AG10803 (cell line): ENCODE results near the gene UBAP2L.

ENCODE experiments used
- DNase-seq: peaks from one replicate; pipeline ENCODE4 v3.0.0; 2010; ENCODE audit warnings: low read depth
- H3K4me3 ChIP-seq: 2 replicates; pipeline ENCODE4 v1.5.1; 2011; ENCODE audit warnings: mild to moderate bottlenecking, low read length, control low read depth
- TF ChIP-seq, protein P1 (sequence below): conservative IDR thresholded peaks from 2 replicates; pipeline ENCODE4 v1.5.1; 2011; ENCODE audit warnings: mild to moderate bottlenecking, low read length, control low read depth, inconsistent platforms

Gene UBAP2L

DNA sequence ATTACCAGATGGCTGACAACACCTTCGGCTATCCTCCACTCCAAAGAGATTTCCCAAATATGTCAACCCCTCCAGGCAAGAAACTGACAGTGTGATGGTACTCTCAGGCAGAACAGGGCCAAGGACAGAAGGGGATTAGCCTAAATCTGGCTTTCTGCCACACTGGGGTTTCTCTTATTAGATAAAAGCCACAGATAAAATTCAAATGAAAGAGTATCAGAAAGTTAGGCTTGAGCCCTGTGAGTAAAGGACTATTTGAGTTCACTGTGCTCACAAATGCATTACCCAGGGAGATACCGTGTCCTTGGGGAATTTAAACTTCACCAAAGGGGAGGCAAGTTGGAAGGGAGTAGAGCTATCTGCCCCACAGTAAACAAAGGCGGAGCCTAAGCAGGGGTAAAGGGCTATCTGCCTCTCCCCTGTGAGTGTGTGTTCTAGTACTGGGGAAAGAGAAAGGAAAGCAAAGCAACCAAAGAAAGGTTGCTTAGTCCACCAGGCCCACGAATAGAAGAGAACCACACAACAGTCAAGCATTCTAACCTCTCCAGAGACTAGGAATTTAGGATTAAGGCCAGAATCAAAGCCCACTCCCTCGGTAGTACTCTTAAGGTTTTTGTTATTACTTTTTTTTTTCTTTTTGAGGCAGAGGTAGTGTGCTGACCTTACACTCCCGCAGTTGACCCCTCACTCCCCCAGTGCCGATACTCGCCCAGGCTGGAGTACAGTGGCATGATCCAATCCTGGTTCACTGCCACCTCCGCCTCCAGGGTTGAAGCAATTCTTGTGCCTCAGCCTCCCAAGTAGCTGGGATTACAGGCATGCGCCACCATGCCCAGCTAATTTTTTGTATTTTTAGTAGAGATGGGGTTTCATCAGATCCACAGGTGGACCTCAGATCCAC is 41.6 kb upstream of the UBAP2L start:
- H3K4me3 ChIP-seq = no peak overlapping the region
- TF ChIP-seq, protein P1, sequence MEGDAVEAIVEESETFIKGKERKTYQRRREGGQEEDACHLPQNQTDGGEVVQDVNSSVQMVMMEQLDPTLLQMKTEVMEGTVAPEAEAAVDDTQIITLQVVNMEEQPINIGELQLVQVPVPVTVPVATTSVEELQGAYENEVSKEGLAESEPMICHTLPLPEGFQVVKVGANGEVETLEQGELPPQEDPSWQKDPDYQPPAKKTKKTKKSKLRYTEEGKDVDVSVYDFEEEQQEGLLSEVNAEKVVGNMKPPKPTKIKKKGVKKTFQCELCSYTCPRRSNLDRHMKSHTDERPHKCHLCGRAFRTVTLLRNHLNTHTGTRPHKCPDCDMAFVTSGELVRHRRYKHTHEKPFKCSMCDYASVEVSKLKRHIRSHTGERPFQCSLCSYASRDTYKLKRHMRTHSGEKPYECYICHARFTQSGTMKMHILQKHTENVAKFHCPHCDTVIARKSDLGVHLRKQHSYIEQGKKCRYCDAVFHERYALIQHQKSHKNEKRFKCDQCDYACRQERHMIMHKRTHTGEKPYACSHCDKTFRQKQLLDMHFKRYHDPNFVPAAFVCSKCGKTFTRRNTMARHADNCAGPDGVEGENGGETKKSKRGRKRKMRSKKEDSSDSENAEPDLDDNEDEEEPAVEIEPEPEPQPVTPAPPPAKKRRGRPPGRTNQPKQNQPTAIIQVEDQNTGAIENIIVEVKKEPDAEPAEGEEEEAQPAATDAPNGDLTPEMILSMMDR = no peak
- no peak for DNase-seq

GRCh38 chr1:154179946-154180687 is 40.6 kb upstream of the UBAP2L start:
- no peak for DNase-seq
- H3K4me3 ChIP-seq = no peak overlapping the region
- TF ChIP-seq, protein P1 = no peak

GRCh38 chr1:154181944-154182343 is 38.8 kb upstream of the UBAP2L start:
- H3K4me3 ChIP-seq = peak overlapping the region; percentile 99
- TF ChIP-seq, protein P1 = no peak
- no peak for DNase-seq

- TF ChIP-seq, protein P1 = no peak
- peak; percentile 68 for DNase-seq
- peak overlapping the region; percentile 99 for H3K4me3 ChIP-seq
Observed at GRCh38 chr1:154182344-154183045, 38.3 kb upstream of the UBAP2L start.

DNA sequence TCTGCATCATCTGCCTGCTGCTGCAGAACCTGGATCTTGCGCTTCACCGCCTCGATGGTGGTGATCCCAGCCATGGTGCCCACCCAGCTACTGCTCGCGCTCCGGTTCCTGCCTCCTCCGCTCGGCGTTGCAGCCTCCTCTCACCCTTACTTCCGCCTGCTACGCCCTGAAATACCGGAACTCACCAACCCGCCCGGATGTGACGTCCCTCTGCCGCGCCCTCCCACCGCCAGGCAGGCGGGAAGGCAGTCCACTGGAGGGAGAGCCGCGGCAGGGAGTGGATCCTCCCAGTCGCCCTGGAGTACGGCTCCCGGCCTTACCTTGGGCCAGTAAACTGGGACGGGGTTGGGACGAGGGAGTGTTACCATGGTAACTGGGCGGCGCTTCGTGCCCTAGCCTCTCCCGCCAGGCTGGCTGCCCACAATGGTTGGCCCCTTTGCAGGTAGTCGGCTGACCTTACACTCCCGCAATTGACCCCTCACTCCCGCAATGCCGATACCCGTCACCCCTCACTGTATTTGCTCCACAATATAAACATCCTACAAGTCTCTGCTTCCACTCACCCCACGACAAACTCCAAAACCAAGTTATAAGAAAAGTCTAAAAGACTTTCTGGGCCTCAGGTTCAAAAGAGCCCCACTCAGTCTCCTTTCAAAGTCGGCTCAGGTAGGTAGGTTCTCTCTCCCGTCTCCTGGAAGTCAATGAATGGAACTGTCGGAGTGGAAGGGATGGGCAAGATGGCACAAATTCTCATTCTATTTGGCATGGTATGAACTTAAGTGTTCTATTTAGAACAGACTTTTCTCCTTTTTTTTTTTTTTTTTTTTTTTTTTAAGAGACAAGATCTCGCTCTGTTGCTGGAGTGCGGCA is 37.5 kb upstream of the UBAP2L start:
- TF ChIP-seq, protein P1 = no peak
- H3K4me3 ChIP-seq = peak overlapping the region; percentile 99
- peak; percentile 91 for DNase-seq

- no peak overlapping the region for H3K4me3 ChIP-seq
- DNase-seq = peak; percentile 34
- TF ChIP-seq, protein P1 = peak; percentile 39
Observed at GRCh38 chr1:154186177-154186576, 34.6 kb upstream of the UBAP2L start.
